GM19324 (cell line): ENCODE measurements around the gene PLEKHG7.

Experiments
- ATAC-seq: cut with Tn5 transposase; IDR thresholded peaks from one replicate; pipeline ENCODE4 v1.9.1; 2021; ENCODE audit warnings: mild to moderate bottlenecking, moderate library complexity; ENCODE audit not compliant: unreplicated experiment, low FRiP score

The PLEKHG7 gene

DNA sequence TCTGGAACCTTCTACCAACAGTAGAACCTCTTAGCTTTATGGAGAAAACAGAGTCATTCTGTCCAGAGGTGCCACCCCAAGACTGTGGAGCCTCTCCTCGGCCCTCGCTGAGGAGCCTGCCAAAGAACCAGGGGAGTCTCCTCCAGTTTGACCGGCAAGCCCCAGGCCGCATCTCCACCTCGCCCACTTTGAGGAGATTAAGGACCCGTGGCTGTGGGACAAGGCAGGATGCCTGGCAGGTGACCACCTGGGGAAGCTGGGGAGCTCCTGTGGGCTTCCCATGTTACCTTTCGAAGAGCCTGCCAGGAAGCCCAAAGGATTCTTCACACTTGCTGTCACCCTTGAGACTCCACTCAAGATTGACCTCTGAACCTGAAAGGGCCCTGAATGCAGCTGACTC, 3.8 kb downstream of the PLEKHG7 start:
- no peak for ATAC-seq

DNA sequence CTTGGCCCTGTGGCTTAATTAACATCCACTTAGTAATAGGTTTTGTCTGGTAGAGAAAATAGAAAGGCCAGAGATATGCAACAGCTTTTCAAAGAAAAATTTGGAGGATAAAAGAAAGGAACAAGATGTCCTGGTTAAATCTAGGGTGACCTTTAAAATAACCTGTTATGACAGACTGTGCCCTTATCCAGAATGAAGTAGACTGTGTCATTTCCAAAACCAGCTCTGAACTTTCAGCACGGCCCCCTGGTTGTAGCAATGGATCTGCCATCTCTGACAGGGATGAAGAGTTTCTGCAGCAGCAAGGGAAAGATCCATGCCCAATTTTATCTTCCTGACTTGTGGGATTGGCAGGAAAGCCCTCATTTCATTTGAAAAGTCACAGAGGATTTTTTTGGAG, 5.1 kb downstream of the PLEKHG7 start:
- no peak for ATAC-seq

DNA sequence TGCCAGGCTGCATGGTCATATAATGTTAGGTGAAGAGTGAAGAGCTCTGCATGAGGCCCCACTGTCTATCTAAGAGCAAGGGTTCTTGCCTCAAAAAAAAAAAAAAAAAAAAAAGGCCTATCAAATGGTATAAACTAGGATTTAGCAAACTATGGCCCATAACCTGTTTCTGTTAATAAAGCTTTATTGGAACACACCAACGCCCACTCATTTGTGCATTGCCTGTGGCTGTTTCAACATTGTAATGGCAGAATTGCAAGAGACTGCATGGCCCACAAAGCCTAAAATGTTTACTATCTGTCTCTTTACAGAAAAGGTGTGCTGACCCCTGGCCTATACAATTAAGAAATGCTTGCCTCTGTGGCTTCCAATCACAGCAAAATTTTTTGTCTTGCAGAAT, 12.8 kb downstream of the PLEKHG7 start:
- no peak for ATAC-seq

DNA sequence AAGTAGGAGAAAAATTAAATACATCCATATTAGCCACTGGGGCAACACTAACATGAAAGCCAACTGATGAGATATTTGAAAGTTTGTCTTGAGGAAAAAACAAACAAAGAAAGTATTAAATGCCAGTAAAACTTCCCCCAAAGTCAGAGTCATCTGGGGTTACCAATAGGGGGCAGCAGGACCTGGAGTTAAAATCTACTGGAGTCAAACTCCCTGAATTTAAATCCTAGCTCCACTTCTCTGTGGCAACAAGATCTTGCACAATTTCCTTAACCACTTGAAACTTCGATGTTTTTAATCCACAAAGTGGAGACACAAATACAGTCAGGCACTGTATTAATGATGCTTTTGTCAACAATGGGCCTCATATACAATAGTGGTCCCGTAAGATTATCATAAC, 14.4 kb downstream of the PLEKHG7 start:
- no peak for ATAC-seq

DNA sequence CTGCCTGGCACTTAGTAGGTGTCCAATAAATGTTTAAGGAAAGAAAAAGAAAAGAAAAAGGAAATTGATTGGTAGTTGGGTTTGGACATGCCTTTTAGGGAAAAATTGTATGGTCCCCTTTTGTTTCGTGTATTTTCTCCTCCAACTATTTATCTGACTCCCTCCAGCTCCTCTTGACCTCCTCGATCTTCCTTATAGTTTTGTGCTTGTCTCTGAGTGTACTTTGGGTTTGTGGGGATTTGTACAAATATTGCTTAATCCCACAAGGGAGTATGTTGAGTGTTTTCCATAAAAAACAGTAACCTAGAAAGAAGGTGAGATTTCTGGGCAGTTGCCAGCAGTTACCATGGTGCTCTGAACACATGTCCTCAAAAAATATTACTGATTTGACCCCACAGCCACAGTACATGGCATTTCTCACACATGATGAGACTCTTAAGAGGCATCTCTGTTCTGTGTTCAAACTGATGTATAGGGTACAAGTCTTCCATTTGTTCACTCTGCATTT, 15.7 kb downstream of the PLEKHG7 start:
- ATAC-seq, result no peak

DNA sequence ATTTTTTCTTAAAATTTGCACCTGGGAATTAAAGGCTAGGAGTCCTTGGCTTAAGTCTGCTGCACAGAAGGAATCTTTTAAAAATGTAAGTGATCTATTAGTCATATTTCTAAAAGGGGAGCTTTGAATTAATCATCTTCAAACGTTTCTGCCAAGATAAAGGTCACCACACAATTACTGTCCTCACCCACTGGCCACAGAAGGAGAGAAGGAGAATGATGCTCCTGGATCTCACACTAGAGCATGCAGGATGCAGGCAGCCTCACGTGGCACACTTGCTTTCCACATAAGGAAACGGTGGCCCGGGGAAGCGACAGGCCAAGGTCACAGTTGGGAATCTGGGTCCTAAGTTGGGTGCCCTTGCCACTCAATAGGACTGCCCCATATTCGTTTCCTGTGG, 16.9 kb downstream of the PLEKHG7 start:
- no peak for ATAC-seq

DNA sequence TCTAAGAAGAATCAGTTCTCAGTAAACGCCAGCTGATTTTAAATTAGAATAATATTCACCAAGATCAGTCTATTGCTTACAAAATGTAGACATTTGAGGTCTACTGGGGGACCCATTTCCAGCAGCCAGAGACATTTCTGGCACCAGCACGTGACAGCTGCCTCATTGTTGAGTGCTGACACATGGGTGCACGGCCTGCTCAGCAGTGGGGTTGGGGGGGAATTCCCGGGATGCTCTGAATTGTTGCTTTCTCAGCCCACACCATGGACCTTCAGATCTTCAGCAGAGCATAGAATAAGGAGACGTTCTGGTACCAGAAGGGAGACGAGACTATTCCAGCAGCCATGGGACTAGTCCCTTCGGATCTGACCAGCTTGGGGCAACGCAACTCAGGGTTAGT, 18.3 kb downstream of the PLEKHG7 start:
- ATAC-seq, result no peak

DNA sequence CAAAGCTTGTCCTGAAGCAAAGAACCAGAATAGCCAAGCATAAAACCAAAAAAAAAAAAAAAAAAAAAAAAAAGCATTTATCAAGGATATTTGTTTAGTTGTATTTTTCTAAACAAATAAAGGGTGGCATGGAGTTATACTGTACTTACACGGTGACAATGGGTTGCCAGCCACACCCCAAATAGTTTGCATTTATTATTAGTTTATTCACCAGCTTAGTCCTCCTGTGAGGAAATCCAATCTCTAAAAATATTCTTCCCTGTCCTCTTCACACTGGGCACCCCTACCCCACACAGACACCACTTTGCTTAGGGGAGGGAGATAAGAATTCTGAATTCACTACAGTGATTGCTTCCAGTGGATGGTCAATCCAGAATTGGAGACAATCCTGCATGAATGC, 18.9 kb downstream of the PLEKHG7 start:
- ATAC-seq, result no peak

DNA sequence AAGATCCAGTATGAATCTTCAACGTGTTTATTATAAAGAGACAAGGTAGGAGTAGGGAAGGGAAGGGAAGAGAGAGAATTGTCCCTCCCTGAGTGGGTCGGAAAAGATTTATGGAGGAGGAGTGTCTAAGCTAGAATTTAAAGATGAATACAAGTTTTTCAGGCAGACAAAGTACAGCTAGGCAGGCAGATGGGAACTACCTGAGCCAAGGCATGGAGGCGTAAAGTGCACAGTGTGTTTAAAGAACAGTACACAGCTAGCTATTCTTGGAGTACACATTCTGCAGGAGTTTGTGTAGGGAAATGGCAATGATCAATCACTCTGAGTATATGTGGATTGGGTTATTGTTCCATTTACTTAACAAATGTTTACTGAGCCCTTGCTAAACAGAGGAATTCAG, 20.1 kb downstream of the PLEKHG7 start:
- ATAC-seq, result no peak

DNA sequence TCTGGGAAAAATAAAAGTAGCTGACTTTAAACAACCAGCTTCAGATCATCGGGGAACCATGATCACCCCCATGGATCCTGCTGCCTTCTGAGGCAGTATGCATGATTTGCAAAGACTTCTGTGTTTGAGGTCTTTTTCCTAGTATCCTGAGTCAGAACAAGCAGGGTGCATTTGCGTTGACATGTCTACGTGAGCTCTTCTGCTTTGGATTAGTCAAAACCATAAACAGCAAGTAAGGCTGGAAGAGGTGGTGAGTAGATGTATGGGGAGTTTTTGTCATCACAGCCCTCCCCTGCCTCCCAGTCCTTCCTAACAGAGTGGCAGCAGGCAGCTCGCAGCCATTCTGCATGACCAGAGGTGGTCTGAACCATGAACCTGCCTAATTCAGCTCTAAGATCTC, 24.1 kb downstream of the PLEKHG7 start:
- no peak for ATAC-seq

DNA sequence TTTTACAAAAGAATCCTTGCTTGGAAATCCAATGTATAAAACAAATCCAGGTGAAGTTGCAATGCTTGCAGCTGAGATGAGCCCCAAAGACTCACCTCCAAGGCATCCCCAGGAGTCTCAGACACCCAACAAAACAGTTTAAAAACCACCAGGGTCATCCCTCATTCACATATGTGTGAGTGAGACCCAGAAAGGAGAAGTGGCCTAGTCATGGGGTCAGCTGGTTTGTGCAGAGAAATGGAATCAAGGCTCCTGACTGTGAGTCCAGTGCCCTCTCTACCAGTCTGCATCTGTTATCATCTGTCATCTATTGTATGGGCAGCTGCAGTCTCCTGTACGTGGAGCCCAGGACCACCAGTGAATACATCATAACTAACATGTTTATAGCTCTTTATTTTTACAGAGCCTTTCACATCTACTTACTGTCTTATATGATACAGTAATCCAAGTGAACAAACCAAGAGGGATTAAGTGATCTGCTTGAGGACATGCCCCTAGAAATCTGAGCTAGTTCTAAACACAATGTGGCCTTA, 27.1 kb downstream of the PLEKHG7 start:
- no peak for ATAC-seq

DNA sequence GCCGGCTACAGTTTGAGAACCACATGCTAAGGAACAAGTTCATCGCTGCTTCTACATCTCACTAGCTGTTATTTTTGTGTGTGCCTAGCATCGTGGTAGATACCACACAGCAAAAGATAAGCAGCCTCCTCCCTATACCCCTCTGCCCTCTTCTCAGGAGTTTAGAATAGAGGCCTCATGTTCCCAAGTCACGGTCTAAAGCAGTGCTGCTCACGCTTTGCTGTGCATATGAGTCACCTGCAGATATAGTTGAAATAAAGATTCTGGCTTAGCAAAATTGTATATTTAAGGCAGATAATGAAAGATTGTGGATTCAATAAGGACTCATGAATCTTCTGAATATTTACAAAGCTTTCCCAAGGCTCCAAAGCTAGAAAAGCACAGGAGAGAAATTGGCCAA, 28.0 kb downstream of the PLEKHG7 start:
- ATAC-seq, result no peak

DNA sequence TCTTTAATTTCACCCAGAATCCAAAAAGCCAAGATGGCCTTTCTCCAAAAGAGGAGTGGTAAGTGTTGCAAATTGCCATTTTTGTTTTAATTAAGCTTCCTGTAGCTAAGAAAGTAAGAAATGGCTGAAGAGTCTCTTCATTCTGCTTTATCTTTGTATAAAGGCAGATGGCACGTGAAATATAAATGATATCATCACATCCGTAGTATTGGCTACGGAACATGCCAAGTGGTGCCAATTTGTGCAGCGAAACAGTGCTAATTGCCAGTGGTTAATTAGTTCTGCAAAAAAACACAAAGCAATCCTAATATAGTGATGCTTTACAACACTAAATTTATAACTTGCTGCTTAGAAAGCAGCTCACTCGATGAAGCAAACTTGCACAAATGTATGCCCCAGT, 29.4 kb downstream of the PLEKHG7 start:
- no peak for ATAC-seq

DNA sequence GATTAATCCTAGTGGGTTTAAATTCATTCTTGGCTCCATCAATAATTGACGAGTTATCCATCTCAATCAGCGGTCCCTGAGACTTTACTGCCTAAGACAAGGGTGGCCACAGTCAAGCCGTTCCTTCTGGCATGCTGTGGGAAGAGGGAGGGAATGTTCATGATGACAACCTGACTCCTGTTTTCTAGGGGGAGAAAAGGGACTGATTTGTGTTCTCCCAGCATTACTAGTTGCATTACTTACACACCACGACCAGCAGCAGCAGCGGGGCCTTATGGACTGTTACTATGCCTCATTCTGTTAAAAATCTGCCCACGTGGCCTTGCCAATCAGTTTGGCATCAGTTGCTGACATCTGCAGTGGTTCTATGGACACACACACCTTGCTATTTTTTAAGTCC, 29.9 kb downstream of the PLEKHG7 start:
- ATAC-seq, result no peak

DNA sequence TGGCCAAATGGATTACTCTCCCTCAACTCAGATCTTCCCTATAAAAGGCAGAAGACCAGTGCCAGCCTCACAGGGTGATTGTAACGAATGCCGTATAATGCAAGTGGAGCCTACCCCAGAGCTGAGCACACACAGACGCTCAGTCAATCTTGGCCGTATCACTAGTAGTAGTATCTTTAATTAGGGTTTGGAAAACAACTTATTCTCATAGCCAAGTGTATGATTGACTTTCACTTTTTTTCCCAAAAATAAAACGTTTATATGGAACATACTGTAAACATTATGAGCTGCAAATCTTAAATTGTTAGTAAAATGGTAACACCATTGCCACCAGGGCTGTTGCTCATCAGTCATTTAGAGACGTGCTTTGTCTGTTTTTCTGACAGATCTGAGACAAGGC, 30.4 kb downstream of the PLEKHG7 start:
- ATAC-seq, result no peak

DNA sequence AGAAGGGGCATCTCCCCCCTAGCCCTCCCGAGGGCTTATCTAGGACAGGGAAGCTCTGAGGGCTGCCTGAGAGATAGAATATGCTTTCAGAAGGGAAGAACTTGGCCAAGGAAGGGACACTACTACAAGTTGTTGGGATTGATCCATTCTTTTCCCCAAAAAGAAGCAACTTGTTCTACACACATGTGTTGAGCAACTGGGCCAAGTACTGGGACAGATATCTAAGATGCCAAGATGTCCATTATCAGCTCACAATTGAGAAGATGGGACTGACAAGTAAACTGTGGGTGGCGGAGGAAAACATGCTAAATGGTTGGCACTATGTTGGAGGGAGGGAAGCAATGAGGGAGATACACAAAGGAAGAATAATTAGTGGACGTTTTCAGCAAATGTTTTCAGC, 30.9 kb downstream of the PLEKHG7 start:
- ATAC-seq, result no peak

DNA sequence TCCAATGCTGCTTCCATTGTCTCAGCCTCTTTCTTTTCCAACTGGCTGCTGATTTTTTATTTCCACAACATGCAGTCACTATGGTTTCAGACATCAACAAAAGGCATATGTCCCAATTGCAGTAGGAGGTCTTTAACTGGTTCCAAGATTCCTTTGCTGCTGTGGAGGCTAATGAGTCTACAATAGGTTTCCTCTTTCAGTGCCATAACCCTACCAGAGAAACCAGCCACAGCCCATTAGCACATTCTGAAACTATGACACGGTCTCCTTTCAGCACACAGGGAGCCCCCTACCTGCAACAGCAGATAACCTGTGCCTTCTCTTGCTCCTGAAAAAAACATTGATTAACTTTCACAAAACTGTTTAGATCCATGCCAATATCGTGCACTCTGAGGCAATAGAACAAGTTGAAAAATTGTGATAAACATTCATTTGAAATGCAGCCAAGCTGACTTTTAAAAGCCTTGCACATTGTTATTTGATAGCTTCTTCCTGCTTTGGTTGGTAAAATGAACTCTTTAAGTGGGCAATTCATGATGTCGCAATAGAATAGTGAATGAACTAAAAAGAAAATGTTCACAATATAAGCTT, 32.4 kb downstream of the PLEKHG7 start:
- no peak for ATAC-seq

DNA sequence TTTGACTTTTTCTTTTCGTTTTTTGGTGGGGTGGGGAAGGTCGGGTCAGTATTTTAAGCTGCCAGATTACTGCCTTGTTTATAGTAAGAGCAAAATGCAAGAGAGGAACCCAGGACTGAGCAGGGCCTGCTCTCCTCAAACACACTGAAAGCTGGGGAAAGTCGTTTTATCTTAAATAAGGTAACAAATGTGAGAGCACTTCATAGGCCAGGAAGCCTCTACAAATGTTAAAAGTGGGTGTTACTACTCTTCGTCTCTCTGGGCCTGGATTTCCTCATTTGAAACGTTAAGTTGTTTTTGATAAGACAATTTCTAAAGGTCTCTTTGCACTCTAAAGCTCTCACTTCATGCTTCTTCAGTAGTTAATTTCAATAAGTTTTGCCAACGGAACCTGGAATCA, 33.8 kb downstream of the PLEKHG7 start:
- no peak for ATAC-seq

DNA sequence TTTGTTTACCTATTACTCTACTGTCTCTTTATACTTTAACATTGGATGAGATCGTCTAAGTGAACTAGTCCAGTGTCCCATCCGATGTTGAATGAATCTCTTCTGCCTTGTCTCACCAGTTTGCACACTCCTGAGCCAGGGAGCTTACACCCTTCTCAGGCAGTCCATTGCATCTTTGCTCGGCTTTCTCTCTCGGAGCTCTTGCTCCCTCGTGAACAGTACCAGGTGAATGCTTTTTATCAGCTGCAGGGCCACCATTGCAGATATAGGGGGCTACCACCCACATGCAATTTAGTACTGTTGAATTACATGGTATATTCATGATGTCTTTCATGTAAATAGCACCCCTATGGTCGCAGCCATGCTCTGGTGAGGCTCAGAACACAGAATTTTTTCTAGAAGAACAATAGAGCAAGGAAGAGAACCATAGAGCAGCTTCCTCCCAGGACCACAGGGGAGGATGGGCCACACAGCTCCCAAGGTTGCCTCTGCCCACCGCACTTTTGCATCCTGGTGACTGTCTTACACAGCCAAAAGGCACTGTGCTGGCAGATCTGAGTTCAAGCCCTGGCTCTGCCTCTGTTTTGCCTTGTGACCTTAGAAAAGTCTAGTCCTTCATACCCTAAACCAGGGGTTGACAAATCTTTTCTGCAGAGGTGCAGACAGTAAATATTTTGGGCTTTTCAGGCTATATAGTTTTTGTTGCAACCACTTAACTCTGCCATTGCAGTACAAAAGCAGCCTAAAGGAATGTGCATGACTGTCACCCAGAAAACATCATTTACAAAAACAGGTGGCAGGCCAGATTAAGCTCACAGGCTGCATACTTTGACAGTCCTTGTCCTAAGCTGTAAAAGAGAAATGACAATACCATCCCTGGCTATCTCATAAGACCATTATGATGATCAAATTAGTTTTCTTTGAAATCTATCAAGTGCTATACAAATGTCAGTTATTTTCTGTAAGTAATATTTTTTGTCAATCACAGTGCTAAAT, 35.4 kb downstream of the PLEKHG7 start:
- no peak for ATAC-seq

DNA sequence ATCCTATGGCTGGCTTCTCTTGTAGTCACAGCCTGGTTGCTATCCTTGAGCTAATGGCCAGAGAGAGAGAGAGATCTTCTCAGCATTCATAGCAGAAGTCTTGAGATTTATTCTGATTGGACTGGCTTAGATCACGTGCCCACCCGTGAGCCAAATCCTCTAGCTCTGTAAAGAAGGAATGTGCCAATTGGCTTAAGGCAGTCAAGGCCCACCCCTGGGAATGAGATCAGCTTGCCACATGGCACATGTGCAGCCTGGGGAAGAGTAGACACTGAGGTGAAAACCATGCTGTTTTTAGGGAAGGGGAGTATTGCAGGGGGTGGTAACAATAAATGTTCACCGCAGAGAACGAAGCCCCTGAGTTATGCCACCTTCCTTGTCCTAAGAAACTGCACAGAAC, 36.3 kb downstream of the PLEKHG7 start:
- no peak for ATAC-seq

DNA sequence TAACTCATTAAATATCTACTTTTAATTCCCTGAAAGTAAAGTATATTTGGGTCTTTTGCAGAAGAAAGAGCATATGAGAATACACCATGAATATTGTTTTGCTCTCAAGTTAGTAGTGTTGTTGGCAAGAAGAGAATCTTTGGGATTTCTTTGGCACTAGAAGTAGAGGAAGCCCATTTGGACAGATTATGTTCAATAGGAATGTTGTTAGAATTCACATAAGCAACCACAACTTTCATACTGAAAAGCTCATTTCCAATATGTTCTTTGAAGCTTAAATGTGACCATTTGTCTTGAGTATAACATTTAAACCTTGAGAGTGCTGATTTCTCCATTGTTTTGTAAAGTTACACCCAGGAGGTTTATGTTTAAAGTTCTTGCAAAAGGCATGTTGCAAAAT, 37.6 kb downstream of the PLEKHG7 start:
- ATAC-seq, result no peak

DNA sequence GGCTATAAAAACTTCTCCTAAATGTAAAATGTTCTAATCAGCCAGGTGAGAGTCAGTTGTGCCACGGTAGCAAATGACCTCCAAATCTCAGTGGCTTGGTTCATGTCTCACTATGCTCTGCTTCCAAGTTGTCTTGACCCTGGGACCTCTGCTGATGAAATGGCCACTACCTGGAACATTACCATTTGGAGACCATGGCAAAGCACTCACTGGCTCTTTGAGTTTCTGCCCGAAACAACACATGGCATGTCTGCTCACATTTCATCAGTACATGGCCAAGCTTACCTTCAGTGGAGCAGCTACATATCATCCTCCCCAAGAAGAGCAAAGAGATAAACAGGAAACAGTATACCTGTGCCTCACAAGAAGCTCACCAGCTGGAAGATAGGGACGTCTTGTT, 40.2 kb downstream of the PLEKHG7 start:
- no peak for ATAC-seq
